ENCODE results near the gene DYNLT2B. TPM values are rescaled to one million over a fixed set of nuclear protein-coding genes. Genes with fewer than 3 reads are reported as not detected.
"Not testable (repeated sequence)": the region's sequence is repeated elsewhere in the genome, so short reads cannot be mapped to it uniquely, and the experiment has no call there.

DYNLT2B gene
- polyA plus RNA-seq, 5 donors = 26.0 to 31.6 (median 27.2) TPM

DNA sequence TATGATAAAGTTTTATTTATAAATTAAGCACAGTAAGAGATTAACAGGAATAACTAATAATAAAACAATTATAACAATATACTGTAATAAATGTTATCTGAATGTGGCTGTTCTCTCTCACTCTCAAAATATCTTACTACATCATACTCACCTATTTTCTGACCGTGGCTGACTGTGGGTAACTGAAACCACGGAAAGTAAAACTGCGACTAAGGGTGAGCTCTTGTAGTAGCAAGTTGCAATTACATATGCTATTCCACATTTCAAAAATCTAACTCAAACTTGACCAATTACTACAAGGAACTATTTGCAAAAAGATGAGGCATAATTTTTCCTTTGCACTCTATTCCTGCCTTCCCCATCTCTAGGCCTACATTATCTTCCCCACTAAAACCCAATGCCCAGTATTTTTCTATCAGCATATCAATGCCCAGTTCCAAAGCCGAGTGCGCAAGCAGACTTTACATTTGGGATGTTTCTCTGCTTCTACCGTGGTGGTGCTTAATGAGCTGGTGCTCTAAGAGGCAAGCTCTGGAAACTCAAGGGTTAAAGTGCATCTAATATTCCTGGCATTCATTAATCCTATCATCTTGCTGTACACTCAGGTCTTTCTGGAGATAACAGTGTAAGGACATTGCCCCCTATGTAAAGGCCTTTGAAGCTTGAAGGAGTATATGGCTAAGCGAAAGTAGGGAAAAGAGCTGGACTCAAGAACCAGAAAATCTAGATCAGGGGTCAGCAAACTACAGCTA lies 37.2 kb downstream of the DYNLT2B start:
- no peak for DNase-seq

DNA sequence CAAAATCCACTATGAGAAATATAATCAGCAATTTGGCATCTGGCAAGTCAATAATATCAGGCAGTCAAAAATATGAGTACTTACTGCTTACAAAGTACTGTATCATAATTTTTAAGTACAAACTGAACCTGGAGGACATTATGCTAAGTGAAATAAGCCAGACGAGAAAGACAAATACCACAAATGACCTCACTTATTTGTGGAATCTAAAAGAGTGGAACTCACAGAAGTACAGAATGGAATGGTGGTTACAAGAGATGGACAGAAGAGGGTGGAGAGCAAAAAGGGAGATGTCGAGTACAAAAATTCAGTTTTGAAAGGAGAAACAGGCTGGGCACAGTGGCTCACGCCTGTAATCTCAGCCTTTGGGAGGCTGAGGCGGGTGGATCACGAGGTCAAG lies 42.9 kb downstream of the DYNLT2B start:
- no peak for DNase-seq

DNA sequence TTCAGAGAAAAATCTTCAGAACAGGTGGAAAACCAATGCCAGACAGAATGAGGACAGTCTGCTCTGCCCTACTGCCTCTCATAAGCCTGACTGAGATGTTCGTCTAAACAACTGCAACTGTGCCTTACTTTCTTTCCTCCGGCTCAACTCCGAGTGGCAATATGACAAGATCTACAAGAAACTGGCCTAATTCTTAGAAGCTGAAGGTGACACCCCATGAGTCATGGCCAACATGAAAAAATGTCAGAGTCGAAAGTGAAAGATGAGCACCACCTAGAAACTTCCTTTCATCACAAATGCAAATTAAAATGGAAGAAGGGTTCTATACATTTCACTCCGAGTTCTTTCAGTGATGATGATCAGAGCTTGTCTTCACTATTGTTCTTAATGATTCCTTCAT lies 43.5 kb downstream of the DYNLT2B start:
- DNase-seq = no peak

DNA sequence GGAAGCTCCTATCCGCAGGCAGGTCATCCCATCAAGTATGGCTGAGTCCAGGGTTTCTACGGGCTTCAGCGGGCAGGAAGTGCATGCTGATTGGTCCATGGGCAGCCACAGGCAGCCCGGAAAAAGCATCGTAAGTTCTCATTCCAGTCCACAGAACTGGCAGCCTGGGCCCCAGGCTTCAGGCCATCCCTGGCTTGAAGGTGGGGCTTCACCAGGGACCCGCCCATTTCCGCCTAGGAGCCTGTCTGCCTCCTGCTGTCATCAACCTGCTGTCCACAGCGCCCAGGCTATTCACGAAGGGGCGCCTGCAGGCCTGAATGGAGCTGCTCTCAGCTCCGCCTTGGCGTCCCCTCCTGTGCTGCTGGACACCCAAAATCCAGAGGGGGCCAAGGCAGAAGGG lies 44.4 kb downstream of the DYNLT2B start:
- no peak for DNase-seq

DNA sequence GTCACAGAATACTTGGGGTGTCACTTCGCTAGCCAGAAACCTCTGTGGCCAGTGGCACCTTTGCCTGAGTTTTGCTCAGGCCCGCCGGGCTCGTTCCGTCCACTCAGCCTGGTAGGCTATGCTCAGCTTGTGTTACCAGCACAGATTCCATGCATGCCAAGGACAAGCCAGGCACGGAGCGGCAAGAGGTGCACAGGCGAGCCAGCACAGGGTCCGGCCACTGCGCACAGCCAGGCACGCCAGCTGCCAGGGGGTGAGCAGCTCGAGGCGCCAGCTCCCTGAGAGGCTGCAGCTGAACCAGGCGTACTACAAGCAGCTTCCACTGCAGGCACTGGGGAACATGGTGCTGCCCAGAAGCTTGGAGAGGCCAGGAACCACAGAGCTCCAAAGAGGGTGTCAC lies 45.2 kb downstream of the DYNLT2B start:
- no peak for DNase-seq

DNA sequence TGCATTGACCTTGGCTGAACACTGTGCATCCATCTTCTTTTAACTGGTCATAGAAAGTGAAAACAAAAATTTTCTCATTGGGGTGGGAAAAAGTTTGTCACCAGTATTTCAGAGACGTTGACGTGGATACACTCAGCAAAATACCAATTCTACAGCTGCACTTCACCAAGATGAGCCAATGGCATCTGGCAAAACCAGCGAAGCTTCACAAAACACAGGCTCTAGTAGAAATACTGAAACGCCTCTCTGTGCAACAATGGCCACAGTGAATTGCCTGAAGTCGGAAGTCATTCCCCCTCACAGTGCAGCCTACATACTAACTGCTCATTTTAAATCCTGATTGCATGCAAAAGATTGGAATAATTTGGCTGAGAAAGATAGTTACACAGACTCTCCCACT lies 47.5 kb downstream of the DYNLT2B start:
- no peak for DNase-seq

DNA sequence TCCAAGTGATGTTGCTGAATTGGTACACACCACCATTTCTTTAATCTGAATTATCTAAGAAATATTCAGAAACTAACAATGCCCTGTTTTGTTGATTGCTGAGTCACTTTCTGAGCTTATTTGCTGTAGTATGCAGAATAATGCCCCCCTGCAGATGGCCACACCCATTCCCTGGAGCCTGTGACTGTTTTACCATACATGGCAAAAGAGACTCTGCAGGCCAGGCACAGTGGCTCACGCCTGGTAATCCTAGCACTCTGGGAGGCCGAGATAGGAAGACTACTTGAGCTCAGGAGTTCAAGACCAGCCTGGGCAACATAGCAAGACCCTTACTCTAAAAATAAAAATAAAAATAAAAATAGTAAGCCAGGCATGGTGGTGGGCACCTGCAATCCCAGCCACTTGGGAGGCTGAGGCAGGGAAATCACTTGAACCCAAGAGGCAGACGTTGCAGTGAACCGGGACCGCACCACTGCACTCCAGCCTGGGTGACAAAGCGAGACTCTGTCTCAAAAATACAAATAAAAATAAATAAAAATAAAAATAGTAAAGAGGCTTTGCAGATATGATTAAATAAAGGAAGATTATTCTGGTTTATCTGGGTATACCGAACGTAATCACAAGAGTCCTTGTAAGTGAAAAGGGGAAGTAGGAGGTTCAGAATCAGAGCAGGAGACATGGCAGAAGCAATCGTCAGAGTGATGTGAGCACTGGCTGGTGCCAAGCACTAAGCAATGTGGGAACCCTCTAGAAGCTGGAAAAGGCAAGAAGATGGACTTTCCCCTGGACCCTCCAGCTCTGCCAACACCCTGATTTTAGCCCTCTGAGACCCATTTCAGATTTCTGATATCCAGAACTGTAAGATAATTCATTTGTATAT lies 49.5 kb downstream of the DYNLT2B start:
- no peak for DNase-seq

DNA sequence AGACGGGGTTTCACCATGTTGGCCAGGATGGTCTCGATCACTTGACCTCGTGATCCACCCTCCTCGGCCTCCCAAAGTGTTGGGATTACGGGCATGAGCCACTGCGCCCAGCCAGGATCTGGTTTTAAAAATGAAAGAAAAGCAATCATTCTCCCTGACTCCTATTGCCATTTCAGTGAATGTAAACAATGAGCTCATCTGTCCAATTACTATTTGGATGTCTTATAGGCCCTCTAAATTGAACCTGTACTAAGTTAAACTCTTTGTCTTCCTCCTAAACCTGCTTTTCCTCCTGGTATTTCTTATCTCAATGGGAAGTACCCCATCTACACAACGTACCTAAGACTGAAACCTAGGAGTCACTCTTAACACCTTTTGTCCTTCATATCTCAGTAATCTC lies 54.2 kb downstream of the DYNLT2B start:
- no peak for DNase-seq

DNA sequence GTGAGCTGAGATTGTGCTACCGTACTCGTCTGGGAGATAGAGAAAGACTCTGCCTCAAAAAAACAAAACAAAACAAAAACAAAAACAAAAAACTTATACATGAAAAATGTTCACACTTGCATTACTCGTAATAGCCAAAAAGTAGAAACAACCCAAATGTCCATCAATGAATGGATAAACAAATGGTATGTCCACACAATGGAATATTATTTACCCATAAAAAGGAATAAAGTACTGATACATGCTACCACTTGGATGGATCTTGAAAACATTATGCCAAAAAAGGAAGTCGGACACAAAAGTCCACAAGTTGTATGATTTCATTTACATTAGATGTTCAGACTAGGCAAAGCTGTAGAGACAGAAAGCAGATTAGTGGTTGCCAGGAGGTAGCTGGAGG lies 57.3 kb downstream of the DYNLT2B start:
- DNase-seq = no peak

DNA sequence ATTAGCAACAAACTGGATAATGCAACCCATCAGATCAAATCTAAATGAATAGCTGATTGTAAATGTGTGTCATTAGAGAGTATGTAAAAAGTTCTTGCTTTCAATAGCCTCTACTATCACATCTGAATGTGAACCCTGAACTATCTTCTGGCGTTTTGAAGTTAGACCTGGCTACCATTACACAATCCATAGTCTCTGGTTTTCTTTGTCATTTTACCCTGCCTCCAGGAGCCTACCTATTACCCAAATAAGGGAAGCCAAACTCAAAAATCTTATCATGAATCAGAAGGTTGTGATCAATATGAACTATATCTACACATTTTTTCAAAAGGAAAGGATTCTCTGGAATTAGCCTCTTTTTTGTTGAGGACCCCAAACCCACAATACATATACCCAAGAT lies 62.3 kb downstream of the DYNLT2B start:
- no peak for DNase-seq

DNA sequence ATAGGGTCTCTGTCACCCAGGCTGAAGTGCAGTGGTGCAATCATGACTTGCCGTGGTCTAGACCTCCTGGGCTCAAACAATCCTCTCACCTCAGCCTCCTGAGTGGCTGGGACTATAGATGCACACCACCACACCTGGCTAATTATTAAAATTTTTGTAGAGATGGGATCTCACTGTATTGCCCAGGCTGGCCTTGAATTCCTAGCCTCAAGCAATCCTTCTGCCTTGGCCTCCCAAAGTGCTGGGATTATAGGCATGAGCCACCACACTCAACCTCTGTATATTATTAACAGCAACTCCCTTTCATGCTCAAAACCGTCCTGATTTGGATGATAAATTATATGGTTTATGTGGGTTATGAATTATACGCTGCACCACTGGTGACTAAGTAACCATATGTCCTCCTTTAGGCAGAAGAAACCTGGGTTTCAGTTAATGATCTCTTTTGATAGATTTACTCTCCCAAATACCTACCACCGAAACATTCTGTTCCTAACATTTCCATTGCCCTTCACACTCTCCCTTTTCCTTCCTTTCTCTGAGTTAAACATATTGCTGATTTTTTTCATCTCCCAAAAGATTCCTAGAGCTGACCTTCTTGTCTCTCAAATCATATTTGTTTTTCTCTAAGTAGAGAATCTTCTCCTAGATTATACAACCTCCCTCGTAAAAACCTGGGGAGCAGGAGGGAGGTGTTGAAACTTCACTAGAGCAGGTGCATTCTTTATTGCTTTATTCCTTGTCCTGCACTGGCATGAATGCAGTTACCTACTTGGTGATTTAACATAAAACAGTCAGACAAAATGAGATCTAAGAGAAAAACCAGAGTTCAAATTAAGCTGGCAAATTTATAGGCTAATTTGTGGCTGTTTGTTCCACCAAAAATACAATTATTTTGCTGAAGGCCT lies 63.4 kb downstream of the DYNLT2B start:
- DNase-seq = no peak

DNA sequence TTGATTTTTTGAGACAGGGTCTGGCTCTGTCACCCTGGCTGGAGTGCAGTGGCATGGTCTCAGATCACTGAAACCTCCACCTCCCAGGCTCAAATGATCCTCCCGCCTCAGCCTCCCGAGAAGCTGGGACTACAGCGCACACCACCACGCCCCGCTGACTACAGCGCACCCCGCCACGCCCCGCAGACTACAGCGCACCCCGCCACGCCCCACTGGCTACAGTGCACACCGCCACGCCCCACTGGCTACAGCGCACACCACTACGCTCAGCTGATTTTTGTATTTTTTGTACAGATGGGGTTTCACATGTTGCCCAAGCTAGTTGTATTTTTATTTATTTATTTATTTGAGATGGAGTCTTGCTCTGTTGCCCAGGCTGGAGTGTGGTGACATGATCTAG lies 66.1 kb downstream of the DYNLT2B start:
- DNase-seq = no peak

DNA sequence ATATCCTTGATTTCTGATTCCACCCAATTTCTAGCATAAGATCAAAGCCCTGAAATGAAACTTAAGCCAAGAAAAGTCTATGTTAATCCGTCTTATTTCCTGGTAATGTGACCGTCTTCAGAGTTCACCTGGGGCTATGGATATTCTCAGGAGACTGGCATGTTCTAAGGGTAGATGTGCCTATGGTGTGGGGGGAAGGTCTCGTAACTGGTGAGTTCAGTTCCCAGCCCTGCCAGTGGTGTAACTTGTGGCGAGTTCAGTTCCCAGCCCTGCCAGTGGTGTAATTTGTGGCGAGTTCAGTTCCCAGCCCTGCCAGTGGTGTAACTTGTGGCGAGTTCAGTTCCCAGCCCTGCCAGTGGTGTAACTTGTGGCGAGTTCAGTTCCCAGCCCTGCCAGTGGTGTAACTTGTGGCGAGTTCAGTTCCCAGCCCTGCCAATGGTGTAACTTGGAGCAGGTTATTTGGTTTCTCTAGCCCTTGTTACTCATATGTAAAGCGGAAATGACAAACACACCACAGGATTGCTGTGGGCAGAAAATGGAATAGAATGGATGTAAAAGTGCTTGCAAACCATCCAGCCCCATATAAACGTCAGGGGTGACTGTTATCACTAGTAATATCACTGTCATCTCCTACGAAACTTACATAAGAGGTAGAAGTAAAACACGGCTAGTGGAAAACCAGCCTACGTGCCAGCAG lies 71.3 kb downstream of the DYNLT2B start:
- DNase-seq = no peak

DNA sequence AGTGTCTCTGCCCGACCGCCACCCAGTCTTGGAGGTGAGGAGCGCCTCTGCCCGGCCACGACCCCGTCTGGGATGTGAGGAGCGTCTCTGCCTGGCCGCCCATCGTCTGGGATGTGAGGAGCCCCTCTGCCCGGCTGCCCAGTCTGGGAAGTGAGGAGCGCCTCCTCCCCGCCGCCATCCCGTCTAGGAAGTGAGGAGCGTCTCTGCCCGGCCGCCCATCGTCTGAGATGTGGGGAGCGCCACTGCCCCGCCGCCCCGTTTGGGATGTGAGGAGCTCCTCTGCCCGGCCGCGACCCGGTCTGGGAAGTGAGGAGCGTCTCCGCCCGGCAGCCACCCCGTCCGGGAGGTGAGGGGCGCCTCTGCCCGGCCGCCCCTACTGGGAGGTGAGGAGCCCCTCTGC lies 73.9 kb downstream of the DYNLT2B start:
- DNase-seq = not testable (repeated sequence)

DNA sequence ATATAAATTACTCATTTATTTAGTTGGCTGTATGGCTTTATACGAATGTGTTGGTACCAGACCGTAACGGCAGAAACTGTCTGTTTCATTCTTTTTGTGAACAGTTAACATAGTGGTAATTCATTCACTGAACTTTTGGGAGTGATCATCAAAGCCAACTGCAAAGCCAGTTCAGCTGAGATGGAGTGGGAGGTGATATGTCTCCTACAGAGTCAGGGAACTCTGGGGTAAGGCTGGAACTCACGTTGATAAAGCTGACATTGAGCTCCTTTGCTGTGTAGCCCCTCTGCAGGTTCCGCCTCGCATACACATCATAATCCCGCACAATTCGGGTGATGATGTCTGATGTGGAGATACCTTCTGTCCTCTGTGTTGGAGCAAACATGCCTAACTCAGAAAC lies 76.3 kb downstream of the DYNLT2B start:
- DNase-seq = no peak

Other genes starting within 250 kb of the DYNLT2B start
- 10 to 100 TPM; 32.4 to 56.9 (median 44.8) TPM for gene TFRC, start 236.2 kb downstream of the DYNLT2B start, polyA plus RNA-seq (ENCODE audit: insufficient read depth in 1 of 5, insufficient read length in 5 of 5, low replicate concordance in 1 of 5)
- gene ZDHHC19, start 106.8 kb downstream of the DYNLT2B start, polyA plus RNA-seq (ENCODE audit: insufficient read depth in 1 of 5, insufficient read length in 5 of 5, low replicate concordance in 1 of 5) = under 1 TPM in 2 of 5 donors, not detected in 3; 0.27 to 0.47 TPM
- gene SLC51A, start 101.7 kb downstream of the DYNLT2B start, polyA plus RNA-seq (ENCODE audit: insufficient read depth in 1 of 5, insufficient read length in 5 of 5, low replicate concordance in 1 of 5) = 1 to 10 TPM; 6.7 to 8.2 (median 7.6) TPM
- 10 to 100 TPM; 35.1 to 40.9 (median 40.4) TPM for gene PCYT1A, start 30.5 kb downstream of the DYNLT2B start, polyA plus RNA-seq (ENCODE audit: insufficient read depth in 1 of 5, insufficient read length in 5 of 5, low replicate concordance in 1 of 5)
- under 1 TPM; 0.28 to 0.39 (median 0.35) TPM for gene TM4SF19, start 20.1 kb upstream of the DYNLT2B start, polyA plus RNA-seq (ENCODE audit: insufficient read depth in 1 of 5, insufficient read length in 5 of 5, low replicate concordance in 1 of 5)
- gene UBXN7, start 114.2 kb upstream of the DYNLT2B start, polyA plus RNA-seq (ENCODE audit: insufficient read depth in 1 of 5, insufficient read length in 5 of 5, low replicate concordance in 1 of 5) = 10 to 100 TPM; 21.8 to 44.1 (median 37.7) TPM
- 10 to 100 TPM; 14.1 to 17.9 (median 16.8) TPM for gene RNF168, start 185.5 kb upstream of the DYNLT2B start, polyA plus RNA-seq (ENCODE audit: insufficient read depth in 1 of 5, insufficient read length in 5 of 5, low replicate concordance in 1 of 5)
- gene SMCO1, start 197.1 kb upstream of the DYNLT2B start, polyA plus RNA-seq (ENCODE audit: insufficient read depth in 1 of 5, insufficient read length in 5 of 5, low replicate concordance in 1 of 5) = under 1 TPM in 3 of 5 donors, not detected in 2; 0.06 to 0.17 (median 0.09) TPM

Measured in right lung (tissue), 5 donors.